ENCODE data around the gene PRICKLE1.

The PRICKLE1 gene

DNA sequence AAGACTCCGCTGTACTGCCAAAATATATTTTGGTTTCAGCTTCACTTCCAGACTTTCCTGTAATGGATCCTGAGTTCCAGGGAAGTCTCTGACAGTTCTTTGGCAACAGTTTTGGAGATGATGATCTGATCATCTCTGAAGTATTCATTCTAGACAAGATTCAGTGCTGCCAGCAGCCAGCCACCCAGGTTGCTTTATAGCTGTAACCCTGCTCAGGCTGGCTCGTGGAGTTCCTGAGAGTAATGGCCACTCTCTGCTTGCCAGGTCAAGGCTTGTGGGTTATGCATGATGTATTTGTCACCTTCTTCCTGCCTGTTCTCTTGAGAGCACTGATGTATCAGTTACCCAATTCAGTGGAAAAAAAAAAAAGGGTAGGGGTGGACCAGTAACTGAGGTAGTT, 139.3 kb downstream of the PRICKLE1 start:
- no peak for DNase-seq (ENCODE audit: low read depth in 2 of 2)

- no peak for DNase-seq (ENCODE audit: low read depth in 2 of 2)
Measured at GRCh38 chr12:42448841-42449240, 140.7 kb downstream of the PRICKLE1 start.

GRCh38 chr12:42447371-42447786, 142.2 kb downstream of the PRICKLE1 start:
- DNase-seq (ENCODE audit: low read depth in 2 of 2): no peak

GRCh38 chr12:42446761-42447160, 142.8 kb downstream of the PRICKLE1 start:
- DNase-seq (ENCODE audit: low read depth in 2 of 2): no peak

DNA sequence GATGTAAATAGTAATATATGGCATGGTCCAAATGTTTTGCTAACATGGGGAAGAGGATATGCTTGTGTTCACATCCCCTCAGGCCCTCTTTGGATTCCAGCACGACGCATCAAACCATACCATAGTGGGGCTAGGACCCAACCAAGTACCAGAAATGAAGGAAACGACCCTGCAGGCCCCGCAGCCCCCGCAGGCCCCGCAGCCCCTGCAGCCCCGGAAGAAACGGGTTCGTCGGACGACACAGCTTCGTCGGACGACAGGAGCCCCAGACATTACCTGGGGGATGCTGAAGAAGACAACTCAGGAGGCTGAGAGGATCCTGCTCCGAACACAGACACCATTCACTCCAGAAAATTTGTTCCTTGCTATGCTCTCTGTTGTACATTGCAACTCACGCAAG, 143.7 kb downstream of the PRICKLE1 start:
- DNase-seq (ENCODE audit: low read depth in 2 of 2): no peak

- DNase-seq (ENCODE audit: low read depth in 2 of 2): no peak
Measured at GRCh38 chr12:42444192-42444943, 145.2 kb downstream of the PRICKLE1 start.

DNA sequence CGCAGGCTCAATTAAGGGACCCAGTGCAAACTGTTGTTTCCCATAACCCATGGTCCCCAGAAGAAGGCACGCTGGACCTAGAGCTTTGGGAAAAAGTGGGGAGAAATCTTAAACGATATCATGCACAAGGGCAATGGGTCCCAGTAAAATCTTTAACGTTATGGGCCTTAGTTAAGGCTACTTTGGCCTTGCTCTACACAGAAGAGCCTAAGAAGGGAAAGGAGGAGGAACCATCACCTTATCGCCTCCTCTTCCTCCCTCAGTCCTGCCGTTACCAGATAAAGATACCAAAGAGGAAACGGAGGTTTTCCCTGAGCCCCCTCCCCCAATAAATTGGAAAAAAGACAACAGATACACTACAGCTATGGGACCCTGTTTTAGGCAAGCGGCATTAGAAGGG, 146.7 kb downstream of the PRICKLE1 start:
- no peak for DNase-seq (ENCODE audit: low read depth in 2 of 2)

GRCh38 chr12:42442311-42442759, 147.2 kb downstream of the PRICKLE1 start:
- no peak for DNase-seq (ENCODE audit: low read depth in 2 of 2)

- DNase-seq (ENCODE audit: low read depth in 2 of 2): no peak
Measured at GRCh38 chr12:42440608-42441007, 148.9 kb downstream of the PRICKLE1 start.

DNA sequence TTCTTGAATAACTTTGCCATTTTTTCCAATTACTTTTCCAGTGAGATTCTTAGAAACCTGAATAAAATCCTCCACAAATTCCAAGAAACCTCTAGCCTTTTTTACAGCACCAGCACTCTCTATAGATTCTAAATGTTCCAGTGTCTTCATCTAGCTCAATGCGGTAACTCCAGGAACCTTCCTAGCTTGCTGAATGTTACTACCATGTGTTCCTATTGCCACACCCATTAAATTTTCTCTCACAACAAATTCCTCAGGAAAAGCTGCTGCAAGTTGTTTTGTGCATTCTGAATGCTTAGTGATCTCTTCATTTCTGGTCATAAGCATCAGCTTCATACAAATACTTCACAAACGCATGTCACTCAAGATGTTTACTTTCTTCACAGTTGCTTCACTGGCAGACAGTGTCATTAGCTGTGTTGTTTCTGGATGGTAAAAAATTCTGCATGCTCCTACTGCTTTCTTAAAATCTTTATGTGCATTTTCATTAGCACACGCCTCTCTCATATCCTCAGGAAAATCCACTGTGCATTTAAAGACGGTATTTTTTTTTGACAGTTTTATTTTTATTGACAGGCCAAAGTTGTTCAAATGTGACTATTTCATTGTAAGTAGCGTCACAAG, 156.9 kb downstream of the PRICKLE1 start:
- DNase-seq (ENCODE audit: low read depth in 2 of 2): no peak

DNA sequence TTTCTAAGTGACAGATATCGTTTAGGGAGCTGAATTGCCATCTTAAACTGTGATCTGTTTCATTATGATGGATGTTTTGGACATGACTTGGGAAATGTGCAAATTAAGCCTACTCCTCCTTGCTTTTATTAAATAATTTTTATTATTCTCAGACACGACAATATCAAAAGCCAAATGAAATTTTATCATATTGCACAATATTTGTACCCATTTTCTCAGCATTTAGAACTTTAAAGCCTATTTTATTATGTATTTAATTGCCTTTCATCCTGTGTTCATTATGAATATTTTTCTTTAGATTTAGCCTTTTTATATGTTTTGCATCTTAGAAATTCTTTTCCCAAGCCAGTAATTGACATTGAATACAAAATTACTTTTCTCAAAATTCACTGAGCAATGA, 160.7 kb downstream of the PRICKLE1 start:
- no peak for DNase-seq (ENCODE audit: low read depth in 2 of 2)

- no peak for DNase-seq (ENCODE audit: low read depth in 2 of 2)
Measured at GRCh38 chr12:42426746-42427145, 162.8 kb downstream of the PRICKLE1 start.

DNA sequence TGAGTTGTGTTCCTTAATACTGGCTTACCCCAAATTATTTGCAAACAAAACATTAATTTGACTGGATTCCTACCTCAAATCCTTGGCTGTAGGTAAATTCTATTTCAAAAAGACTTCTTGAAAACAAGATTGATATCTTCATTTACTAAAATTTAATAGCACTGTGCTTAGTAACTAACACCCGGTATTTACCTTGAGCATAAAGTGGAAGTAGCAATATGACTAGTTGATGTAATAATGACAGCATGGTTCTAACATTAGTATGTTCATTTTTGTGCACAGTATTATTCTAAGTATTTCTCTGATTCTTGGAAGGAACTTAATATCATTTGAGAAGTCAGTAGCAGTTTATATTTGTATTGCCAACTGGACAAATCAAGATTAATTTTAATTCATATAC, 166.8 kb downstream of the PRICKLE1 start:
- no peak for DNase-seq (ENCODE audit: low read depth in 2 of 2)

- DNase-seq (ENCODE audit: low read depth in 2 of 2): no peak
Measured at GRCh38 chr12:42421844-42422779, 167.4 kb downstream of the PRICKLE1 start.

GRCh38 chr12:42420395-42420794, 169.2 kb downstream of the PRICKLE1 start:
- no peak for DNase-seq (ENCODE audit: low read depth in 2 of 2)

DNA sequence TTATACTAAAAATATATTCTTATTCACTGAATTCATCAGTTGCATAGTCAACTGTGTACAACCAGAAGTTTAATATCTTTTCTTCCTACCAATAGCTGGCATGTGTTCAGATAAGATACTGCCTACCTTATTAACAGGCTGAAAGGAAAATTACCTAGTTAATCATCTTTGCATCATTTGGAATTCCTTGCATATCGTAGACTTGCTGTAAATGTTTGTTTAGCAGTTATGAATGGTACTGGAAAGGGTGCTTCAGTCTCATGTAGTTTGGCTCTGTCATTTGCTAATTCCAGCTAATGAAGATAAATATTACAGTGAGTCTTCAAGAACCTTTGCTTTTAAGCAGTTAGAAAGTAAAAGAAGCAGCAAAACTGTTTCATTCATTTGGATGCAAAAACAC, 179.2 kb downstream of the PRICKLE1 start:
- no peak for DNase-seq (ENCODE audit: low read depth in 2 of 2)

GRCh38 chr12:42409471-42409870, 180.1 kb downstream of the PRICKLE1 start:
- no peak for DNase-seq (ENCODE audit: low read depth in 2 of 2)

GRCh38 chr12:42407306-42407705, 182.2 kb downstream of the PRICKLE1 start:
- no peak for DNase-seq (ENCODE audit: low read depth in 2 of 2)
